OCI-LY7 (cell line): ENCODE data around the gene SEMA5A. TPM values are rescaled to one million over a fixed set of nuclear protein-coding genes. Genes with fewer than 3 reads are reported as not detected.

ENCODE experiments used
- BruUV-seq: library from RNA; stranded (reverse); fragments of 400-500 nt; replicated peaks from 2 replicates; lab custom pipeline; 2021; lab: Mats Ljungman, UMichigan
- CTCF ChIA-PET: fragments of 300-600 bp; sonication (Branson Sonifier 250); formaldehyde crosslinking; loops from one replicate; lab custom pipeline; 2022; ENCODE audit warnings: antibody characterized with exemption; ENCODE audit not compliant: unreplicated experiment; lab: Charles Lee
- POLR2A ChIA-PET: fragments of 300-600 bp; sonication (Branson Sonifier 250); formaldehyde crosslinking; loops from one replicate; lab custom pipeline; 2022; ENCODE audit warnings: antibody characterized with exemption; lab: Charles Lee
- DNase-seq: peaks from one replicate; pipeline ENCODE4 v3.0.0-alpha.2; 2015; ENCODE audit warnings: low spot score
- H2AFZ ChIP-seq: fragments of 200-600 bp; sonication (generic), shearing (Covaris generic); 2 replicates; pipeline ENCODE4 v1.6.1; 2014; ENCODE audit warnings: mild to moderate bottlenecking, antibody characterized with exemption, low read length, moderate library complexity
- H3K27ac ChIP-seq: fragments of 200-600 bp; sonication (generic); 2 replicates; pipeline ENCODE4 v1.5.1; 2014; ENCODE audit warnings: mixed run types, low read depth, mild to moderate bottlenecking, moderate library complexity, low read length, inconsistent platforms; ENCODE audit not compliant: poor library complexity, severe bottlenecking
- H3K36me3 ChIP-seq: fragments of 200-600 bp; sonication (generic); 2 replicates; pipeline ENCODE4 v1.6.1; 2014; ENCODE audit warnings: mild to moderate bottlenecking, antibody characterized with exemption, low read length, moderate library complexity, mixed read lengths; ENCODE audit not compliant: insufficient read depth
- H3K4me1 ChIP-seq: fragments of 200-600 bp; sonication (generic); 2 replicates; pipeline ENCODE4 v1.5.1; 2014; ENCODE audit warnings: mild to moderate bottlenecking, low read length; ENCODE audit not compliant: insufficient read depth, poor library complexity, severe bottlenecking
- H3K4me2 ChIP-seq: fragments of 200-600 bp; sonication (generic); 2 replicates; pipeline ENCODE4 v1.6.1; 2014; ENCODE audit warnings: mild to moderate bottlenecking, low read length
- H3K4me3 ChIP-seq: fragments of 200-600 bp; sonication (generic); 2 replicates; pipeline ENCODE4 v1.5.1; 2014; ENCODE audit warnings: mild to moderate bottlenecking, low read depth, low read length; ENCODE audit not compliant: poor library complexity, severe bottlenecking
- H3K79me2 ChIP-seq: fragments of 200-600 bp; sonication (generic); 2 replicates; pipeline ENCODE4 v1.6.1; 2016; ENCODE audit warnings: low read depth, mild to moderate bottlenecking, low read length, moderate library complexity, mixed read lengths; ENCODE audit not compliant: insufficient read depth
- H3K9me2 ChIP-seq: fragments of 200-600 bp; sonication (generic); 2 replicates; pipeline ENCODE4 v1.6.1; 2016; ENCODE audit warnings: mild to moderate bottlenecking, low read length, mixed read lengths; ENCODE audit not compliant: insufficient read depth
- H3K9me3 ChIP-seq: fragments of 200-600 bp; sonication (generic); 2 replicates; pipeline ENCODE4 v1.6.1; 2014; ENCODE audit warnings: mild to moderate bottlenecking, mixed run types, low read length, mixed read lengths
- H4K20me1 ChIP-seq: fragments of 200-600 bp; sonication (generic); 2 replicates; pipeline ENCODE4 v1.6.1; 2014; ENCODE audit warnings: mild to moderate bottlenecking, antibody characterized with exemption, low read length, moderate library complexity, mixed read lengths; ENCODE audit not compliant: insufficient read depth
- EZH2phosphoT487 ChIP-seq: fragments of 200-600 bp; sonication (generic); IDR thresholded peaks from 2 replicates; pipeline ENCODE4 v1.6.1; 2018; ENCODE audit warnings: low read depth, borderline replicate concordance, mild to moderate bottlenecking, mixed run types, antibody characterized with exemption, low read length, moderate library complexity, mixed read lengths
- intact Hi-C: fragments of 100-400 bp; cut with micrococcal nuclease; formaldehyde crosslinking; loops from one replicate; pipeline ENCODE4 v1.10.0; 2022; ENCODE audit not compliant: unreplicated experiment
- total RNA-seq, 2 experiments: library from RNA; depleted of rRNA in 1 of 2; stranded (reverse); fragments of >200 nt in 1 of 2; shearing (Covaris generic) in 1 of 2; gene quantifications; 2 replicates each; pipeline ENCODE4 v1.2.3, GENCODE V29; 2014 to 2022
- TF ChIP-seq, protein P1 (sequence below): fragments of 200-600 bp; sonication (generic); conservative IDR thresholded peaks from 2 replicates; pipeline ENCODE4 v1.5.1; 2014; ENCODE audit warnings: mild to moderate bottlenecking, antibody characterized with exemption, low read length, moderate library complexity, mixed read lengths

The SEMA5A gene
- total RNA-seq, 2 experiments from 2014 or later = not detected

DNA sequence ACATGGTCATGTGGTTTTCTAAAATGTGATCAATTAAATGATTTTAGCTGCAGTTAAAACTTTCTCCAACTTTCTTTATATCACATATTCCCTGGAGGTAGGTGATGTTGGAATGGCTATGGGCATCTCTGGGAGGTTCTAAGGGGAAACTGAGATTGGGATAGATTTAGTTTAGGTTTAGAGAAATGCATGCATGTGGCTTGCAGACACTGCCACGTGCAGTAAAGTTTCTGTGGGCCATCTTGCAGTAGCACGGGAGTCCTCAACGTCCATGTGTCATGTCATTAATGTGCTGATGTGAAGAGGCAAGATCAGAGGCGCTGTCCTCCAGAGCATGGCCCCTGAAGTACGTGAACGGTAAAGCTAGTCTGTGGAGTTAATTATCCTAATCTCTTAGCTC, 532.7 kb downstream of the SEMA5A start:
- intact Hi-C loops = no loop called here
- no peaks in the 10 kb centered on the region for H3K79me2 ChIP-seq
- BruUV-seq = no TSS peak
- no peaks in the 10 kb centered on the region for H4K20me1 ChIP-seq
- no peak overlapping the region for H3K27ac ChIP-seq
- H3K4me2 ChIP-seq = no peak overlapping the region
- TF ChIP-seq, protein P1, sequence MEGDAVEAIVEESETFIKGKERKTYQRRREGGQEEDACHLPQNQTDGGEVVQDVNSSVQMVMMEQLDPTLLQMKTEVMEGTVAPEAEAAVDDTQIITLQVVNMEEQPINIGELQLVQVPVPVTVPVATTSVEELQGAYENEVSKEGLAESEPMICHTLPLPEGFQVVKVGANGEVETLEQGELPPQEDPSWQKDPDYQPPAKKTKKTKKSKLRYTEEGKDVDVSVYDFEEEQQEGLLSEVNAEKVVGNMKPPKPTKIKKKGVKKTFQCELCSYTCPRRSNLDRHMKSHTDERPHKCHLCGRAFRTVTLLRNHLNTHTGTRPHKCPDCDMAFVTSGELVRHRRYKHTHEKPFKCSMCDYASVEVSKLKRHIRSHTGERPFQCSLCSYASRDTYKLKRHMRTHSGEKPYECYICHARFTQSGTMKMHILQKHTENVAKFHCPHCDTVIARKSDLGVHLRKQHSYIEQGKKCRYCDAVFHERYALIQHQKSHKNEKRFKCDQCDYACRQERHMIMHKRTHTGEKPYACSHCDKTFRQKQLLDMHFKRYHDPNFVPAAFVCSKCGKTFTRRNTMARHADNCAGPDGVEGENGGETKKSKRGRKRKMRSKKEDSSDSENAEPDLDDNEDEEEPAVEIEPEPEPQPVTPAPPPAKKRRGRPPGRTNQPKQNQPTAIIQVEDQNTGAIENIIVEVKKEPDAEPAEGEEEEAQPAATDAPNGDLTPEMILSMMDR = no peak
- no peak for TF ChIP-seq EZH2phosphoT487
- no peaks in the 10 kb centered on the region for H3K9me3 ChIP-seq
- H3K4me3 ChIP-seq = no peak overlapping the region
- ChIA-PET CTCF (no interaction called here), POLR2A (no interaction called here)
- no peak for DNase-seq
- H3K9me2 ChIP-seq = no peaks in the 10 kb centered on the region
- H3K36me3 ChIP-seq = no peaks in the 10 kb centered on the region
- no peak overlapping the region for H2AFZ ChIP-seq
- H3K4me1 ChIP-seq = no peaks in the 10 kb centered on the region

DNA sequence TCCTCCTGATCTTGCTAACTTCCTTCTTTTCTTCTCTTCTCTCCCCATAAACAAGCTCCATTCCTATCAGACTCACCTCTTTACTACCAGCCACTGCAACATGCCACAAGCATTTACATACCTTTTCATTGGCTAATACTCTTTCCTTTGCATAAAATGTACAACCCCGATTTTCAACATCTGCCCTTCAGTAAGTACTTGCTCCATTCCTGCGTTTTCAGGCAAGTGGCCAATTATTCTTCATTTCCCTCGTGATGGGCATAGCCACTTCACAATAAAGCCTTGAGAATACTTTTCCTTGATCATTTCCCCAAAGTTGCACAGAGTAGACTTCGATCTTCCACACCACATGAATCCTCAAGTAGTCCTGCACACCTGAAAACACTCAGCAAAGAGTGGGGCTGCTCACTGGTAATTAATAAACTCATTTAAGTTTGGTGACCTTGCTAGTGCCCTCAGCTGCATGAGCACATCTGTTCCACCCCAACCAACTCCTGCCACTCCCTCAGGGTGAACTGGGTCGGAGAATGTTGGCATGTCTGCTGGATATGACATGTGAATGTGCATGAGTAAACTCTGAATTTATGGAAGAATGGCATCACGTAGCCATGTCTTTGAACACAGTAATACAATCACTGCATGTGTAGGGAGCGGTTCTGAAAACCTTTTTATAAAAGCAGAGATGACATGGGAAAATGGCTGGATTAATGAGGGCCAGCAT, 535.8 kb downstream of the SEMA5A start:
- Histone ChIP-seq H3K4me1 (no peaks in the 10 kb centered on the region), H3K79me2 (no peaks in the 10 kb centered on the region), H3K9me3 (no peaks in the 10 kb centered on the region), H3K4me3 (no peak overlapping the region), H3K9me2 (no peaks in the 10 kb centered on the region), H3K36me3 (no peaks in the 10 kb centered on the region), H3K27ac (no peak overlapping the region), H4K20me1 (no peaks in the 10 kb centered on the region), H3K4me2 (no peak overlapping the region), H2AFZ (no peak overlapping the region)
- CTCF ChIA-PET = interaction anchor here (0.5 kb wide), 1 partner anchor 461 kb away, joined by 3 read pairs; no protein-coding TSS in a partner anchor
- TF ChIP-seq, protein P1 = no peak
- no peak for TF ChIP-seq EZH2phosphoT487
- BruUV-seq = no TSS peak
- no peak for DNase-seq
- POLR2A ChIA-PET = interaction anchor here (0.7 kb wide), 1 partner anchor 169 kb away, joined by 3 read pairs; no protein-coding TSS in a partner anchor
- intact Hi-C loops = no loop called here

DNA sequence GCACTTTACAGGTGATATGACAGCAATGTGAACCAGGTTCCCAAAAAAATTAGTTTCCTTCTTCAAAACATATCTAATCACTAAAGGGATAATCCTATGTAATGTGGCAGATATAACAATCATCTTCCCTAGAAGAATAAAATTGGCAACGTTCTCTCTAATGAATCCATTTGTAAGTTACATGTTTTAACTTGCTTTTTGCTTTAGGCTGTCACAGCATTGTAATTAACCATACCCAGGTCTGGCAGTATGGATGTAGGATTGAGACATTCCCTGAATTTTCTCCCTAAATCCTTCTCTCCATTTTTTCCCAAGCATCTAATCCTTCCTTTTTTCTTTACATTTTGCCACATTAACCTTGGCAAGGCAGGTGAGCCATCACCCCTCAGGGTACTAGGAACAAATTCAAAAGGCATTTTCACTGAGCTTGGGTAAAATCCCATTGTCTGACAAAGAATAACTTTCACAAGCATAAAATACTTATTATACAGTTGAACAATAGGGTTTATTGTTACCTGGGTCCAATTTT, 548.3 kb downstream of the SEMA5A start:
- no peaks in the 10 kb centered on the region for H4K20me1 ChIP-seq
- ChIA-PET CTCF (no interaction called here), POLR2A (interaction anchor here (1.0 kb wide), 1 partner anchor 17 kb away, joined by 3 read pairs; no protein-coding TSS in a partner anchor)
- no peak for DNase-seq
- intact Hi-C loops = no loop called here
- no peak overlapping the region; the same call in 1 of the 2 replicates for H2AFZ ChIP-seq
- H3K4me3 ChIP-seq = no peak overlapping the region
- H3K36me3 ChIP-seq = no peaks in the 10 kb centered on the region
- no peak overlapping the region for H3K27ac ChIP-seq
- no peak for TF ChIP-seq EZH2phosphoT487
- TF ChIP-seq, protein P1 = no peak
- no peak overlapping the region for H3K4me2 ChIP-seq
- no peaks in the 10 kb centered on the region for H3K9me2 ChIP-seq
- H3K4me1 ChIP-seq = no peaks in the 10 kb centered on the region
- H3K9me3 ChIP-seq = no peaks in the 10 kb centered on the region
- BruUV-seq = no TSS peak
- H3K79me2 ChIP-seq = no peaks in the 10 kb centered on the region
